T-helper 1 cell (primary cell): Measurements from ENCODE around the gene BRD1.

Source experiments
- DNase-seq, 5 donors: peaks; one replicate each; pipeline ENCODE4 v3.0.0-alpha.2; 2012 to 2020

BRD1 gene

DNA sequence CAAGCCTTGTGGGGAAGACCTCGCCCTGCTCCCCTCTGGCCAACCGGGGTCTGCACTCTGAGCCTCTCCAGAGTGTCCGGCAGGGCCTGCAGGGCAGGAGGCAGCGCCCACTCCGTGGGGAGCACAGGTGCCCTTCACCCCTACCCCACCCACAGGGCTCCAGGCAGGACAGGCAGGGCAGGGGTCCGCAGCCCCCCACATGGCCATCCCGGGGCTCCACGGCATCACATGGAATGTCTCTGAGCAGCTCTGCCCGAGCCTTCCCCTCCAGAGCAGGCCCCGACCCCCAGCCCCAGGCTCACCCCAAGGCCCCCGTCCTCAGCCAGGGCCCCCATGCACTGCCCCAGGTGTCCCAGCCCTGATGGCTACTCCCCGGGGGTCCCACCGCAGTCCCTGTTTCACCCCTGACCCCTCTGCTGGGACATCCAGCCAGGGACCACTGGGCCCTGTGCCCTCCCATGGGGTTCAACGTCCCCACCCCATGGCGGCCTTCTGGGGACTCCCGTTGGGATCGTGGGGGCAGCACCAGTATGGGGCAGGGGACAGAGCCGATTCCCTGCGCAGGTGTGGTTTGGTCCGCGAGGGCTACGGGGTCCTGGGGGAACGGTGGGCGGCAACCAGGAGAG is 77.7 kb downstream of the BRD1 start:
- no peak for DNase-seq

DNA sequence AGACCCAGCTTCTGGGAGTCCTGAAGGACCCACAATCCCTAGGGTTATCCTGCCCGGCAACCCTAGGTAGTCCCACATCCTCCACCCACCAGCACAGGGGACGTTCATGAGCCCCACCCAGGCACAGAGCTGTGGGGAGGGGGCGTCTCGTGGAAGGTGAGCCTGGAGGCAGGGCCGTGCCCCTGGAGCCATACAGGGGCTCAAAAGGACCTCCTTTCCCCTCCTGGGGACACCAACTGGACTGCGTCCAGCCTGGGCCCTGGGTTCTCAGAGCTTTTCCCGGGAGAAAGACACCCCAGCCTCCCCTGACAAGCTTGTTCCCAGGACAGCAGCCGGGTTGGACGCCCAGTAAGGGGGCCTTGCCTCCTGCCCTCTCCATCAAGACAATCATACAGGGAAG is 78.4 kb downstream of the BRD1 start:
- DNase-seq = no peak

DNA sequence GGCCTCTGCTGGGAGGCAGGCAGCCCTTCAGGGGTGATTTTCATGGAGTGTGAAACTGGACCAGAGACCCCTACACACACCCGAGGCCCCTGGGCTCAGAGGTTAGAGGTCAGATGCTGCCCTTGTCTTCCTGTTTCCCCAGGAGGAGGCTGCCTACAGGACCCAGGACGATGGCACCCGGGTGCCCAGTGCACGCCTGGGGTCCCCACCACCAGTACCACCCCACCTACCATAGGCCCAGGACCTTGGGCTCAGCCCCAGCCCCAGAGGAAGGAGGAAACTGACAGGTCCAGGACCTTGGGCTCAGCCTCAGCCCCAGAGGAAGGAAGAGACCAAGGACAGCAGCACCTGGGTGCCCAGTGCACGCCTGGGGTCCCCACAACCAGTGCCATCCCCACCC is 79.2 kb downstream of the BRD1 start:
- no peak for DNase-seq

DNA sequence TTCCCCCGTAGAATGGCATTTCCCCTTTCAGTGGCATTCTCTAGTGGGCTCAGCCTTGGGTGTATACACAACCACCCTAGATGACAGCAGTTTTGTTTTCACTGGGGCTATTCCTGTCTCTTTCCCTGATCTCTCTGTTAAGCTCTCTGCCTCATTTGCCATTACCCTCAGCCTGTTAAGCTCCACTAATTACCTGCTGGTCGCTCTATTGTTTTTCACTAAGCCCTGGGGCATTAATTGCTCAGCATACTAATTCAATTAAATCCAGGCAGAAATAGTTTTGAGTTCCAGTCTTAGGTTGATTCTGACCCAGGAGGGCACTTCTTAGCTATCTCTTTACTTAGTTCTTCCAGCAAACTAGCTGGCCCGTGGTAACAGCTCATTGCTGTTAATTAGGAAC is 80.0 kb downstream of the BRD1 start:
- no peak for DNase-seq

DNA sequence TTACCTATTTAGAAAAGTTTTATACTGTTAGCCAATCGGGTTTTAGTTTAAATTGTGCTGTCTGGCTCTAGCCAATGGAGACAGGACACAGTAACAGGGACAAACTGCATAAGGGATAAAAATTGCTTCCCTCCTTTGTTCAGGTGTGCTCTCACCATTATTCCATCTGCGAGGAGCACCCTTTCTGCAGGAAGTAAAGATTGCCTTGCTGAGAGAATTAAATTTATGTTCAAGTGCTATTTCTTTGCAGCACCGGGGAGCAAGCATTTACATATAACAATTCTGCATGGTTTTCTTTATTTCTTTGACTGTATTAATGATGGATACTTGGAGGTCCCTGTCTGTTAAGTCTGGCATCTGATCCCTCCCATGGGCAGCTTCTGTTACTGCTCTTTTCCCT is 80.5 kb downstream of the BRD1 start:
- DNase-seq = no peak

DNA sequence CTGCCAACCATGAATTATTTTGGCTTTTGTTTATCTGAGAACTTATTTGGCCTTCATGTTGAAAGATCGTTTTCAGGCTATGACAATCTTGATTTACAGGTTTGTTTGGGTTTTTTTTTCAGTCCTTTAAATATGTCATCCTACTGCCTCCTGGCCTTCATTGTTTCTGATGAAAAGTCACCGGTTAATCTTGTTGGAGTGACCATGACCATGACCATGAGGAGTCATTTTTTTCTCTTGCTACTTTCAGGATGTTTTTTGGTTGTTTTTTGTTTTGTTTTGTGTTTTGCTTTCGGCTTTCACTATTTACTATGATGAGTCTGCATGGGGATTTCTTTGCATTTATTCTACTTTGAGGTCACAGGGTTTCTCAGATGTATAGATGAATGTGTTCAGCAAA is 81.6 kb downstream of the BRD1 start:
- DNase-seq = no peak

DNA sequence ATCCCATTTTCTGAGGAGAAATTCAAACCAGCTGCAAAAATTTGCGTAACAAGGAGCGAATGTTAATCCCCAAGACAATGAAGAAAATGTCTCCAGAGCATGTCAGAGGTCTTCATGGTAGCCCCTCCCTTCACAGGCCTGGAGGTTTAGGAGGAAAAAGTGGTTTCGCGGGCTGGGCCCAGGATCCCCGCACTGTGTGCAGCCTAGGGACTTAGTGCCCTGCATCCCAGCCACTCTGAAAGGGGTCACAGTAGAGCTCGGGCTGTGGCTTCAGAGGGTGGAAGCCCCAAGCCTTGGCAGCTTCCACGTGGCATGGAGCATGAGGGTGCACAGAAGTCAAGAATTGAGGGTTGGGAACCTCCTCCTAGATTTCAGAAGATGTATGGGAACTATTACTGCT is 87.4 kb downstream of the BRD1 start:
- DNase-seq = no peak

DNA sequence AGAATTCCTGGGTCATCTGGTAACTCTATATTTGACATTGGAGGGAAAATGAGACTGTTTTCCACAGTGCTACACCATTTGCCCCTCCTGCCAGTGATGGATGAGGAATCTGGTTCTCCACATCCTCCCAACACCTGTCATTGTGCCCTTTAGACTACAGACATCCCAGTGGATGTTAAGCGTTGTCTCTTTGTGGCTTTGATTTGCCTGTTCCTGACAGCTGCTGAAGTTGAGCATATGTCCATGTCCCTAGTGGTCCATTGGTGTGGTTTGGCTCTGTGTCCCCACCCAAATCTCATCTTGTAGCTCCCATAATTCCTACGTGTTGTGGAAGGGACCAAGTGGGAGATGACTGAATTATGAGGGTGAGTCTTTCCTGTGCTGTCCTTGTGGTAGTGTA is 88.5 kb downstream of the BRD1 start:
- no peak for DNase-seq

DNA sequence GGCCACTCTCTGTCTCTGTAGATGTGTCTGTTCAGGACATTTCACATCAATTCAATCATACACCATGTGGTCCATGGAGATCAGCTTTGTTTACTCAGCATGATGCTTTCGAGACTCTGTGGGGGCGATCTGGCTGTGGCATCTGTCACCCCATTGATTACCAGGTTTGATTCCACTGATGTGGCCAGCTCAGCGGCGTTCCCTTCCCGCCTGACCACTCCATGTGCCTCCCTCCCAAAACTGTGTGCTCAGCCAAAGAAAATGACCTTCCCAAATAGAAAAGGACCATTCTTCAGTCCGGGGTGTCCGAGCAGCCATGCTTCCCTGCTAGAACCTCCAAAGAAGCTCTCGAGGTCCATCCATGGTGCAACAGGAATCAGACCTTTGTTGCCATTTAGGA is 89.1 kb downstream of the BRD1 start:
- no peak for DNase-seq

DNA sequence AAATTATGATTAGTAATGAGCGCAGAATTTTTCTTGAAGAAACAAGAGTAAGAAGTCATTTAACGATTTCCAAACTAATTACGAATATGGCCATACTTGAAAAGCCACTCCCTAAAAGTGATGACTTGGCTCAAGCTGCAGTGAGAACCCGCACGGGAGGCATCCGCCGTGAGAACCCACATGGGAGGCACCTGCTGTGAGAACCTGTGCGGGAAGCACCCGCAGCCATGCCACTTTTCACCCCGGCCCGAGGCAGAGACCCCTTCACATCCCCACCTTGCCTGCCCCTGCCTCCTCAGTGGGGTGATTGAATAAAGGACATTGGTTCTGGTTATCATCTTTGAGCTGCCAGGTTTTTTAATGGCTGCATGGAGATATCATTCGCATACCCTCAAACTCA is 89.7 kb downstream of the BRD1 start:
- DNase-seq = no peak

DNA sequence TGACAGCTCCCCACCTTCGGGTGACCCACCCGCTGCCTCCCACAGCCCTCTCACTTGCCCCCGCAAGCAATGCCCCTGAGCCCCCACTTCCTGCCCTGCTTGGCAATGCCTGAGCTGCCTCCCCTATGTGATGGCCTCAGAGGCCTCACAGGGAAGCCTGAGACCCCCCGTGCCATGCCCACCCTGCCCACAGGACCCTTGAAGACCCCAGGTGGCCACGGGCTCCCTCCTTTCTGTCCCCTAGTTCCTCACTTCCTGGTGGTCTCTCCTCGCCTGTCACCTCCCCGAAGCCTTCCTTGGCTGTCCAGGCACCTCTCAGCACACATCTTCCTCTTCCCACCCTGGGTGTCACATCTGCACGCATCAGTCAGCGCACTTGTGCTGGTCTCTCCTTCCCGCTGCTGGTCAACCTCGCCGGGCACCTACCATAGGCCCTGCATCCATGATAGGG is 90.5 kb downstream of the BRD1 start:
- DNase-seq = no peak

DNA sequence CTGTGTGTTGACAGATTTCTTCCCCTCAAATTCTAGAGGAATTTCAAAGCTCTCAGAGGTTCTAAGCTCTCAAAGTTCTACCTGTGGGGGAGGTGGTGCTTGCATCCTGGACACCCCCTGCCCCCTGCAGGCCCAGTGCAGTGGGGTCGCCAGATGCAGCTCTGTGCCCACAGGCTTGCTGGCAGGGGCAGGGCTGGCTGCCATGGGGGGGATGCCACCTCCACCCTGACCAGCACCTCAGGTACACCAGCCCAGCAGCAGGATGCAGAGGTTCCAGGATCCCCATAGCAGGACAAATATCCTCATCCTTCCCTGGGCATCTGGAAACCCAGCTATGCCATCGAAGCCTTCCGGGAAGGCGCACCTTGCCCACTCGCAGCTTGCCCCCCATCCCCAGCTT is 91.1 kb downstream of the BRD1 start:
- no peak for DNase-seq

DNA sequence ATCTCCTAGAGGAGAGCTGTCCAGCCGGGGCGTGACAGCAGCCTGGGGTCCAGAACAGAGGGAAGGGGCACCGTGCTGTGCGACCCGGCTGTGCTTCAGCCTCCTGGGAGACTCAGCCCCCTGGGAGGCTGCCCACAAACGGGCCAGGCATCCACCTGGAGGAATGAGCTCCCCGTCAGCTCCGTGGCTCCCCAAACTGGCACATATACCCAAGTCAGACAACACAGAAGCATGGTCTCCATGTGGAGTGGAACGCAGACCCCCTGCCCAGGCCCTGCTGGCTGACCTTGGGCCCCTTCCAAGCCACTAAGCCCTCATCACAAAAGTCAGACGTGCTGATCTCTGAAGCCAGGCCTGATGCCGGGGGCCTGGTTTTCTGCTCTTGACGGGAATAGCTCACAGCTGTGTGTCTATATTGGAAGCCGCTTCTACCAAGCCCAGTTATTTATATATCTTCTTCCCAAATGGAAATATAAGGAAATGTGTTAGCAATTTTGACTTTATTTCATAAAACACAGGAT is 91.7 kb downstream of the BRD1 start:
- no peak for DNase-seq

DNA sequence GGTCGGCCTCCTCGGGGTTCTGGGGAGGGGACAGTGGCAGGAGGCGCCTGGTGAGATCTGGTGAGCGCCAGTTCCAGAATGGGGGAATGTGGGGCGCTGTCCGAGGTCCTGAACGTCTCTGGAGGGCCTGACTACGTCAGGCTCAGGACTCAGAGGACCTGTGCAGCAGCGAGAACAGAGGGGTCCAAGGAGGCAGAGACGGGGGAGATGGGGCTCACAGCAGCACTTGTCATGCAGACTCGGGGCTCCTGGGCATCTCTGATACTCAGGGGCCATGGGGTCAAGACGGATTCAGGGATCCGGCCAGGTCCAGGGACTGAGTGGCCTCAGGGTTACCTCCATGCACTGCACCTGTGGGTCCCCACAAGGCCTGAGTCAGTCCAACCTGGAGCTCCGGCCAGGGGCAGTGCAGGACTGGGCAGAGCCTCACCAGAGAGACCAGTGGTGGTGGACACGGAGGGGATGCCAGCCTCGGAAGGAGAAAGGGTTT is 92.2 kb downstream of the BRD1 start:
- no peak for DNase-seq

DNA sequence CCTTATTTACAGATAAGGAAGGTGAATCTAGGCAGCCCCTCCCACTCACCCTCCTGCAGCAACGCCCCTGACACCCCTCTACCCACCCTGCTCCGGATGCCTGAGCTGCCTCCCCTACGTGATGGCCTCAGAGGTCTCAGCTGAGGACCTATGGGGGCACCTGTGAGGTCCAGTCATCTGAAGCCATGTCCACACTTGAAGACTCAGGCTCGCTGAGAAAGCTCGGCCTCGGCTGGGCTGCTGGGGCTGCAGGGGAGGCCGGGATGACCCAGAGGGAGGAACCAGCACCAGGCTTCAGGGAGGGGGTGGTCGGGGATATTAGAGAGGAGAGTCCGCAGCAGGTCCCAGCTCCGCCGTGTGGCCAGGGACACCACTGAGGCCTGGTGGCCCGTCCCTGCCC is 92.8 kb downstream of the BRD1 start:
- no peak for DNase-seq

DNA sequence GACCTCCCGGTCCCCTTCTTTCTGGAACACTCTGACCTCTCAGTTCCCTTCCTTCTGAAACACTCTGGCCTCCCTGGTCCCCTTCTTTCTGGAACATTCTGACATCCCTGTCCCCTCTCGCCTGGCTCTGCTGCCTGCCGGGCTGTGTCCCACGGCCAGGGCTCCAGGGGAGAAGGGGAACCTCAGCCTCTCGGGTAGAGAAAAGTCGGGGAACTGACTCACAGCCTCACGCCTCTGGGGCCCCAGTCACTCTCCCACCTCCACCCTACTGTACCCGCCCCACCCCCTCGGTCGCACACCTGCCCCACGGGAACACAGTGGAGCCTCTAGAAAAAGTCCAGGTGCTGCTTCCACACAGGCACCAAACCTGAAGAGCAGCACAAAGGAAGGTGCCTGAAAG is 93.3 kb downstream of the BRD1 start:
- no peak for DNase-seq

DNA sequence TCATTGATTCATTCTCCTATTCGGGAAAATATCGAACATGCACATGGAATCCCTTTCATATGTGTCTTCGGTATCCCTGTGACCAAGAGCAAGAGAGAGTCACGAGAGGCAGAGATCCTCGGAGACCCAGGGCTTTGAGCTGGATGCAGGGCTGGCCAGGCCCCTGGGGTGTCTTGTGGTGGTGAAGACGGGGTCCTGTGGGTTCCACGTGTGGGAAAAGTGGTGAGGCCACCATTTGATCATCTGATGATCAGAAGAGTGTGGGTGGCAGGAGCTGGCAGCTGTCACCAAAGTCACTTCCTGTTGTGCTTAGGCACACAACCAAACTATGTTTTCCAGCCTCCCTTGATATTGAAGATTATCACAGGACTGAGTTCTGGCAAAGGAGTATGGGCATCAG is 94.0 kb downstream of the BRD1 start:
- DNase-seq = no peak

DNA sequence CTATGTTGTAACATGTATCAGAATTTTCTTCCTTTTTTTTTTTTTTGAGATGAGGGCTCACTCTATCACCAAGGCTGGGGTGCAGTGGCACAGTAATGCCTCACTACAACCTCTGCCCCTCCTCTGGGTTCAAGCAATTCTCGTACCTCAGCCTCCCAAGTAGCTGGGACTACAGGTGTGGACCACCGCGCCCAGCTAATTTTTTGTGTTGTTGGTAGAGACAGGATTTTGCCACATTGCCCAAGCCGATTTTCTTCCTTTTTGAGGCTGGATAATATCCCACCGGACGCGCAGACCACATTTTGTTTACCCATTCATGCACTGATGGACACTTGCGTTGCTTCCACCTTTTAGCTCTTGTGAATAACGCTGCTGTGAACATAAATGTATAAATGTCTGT is 97.0 kb downstream of the BRD1 start:
- no peak for DNase-seq

DNA sequence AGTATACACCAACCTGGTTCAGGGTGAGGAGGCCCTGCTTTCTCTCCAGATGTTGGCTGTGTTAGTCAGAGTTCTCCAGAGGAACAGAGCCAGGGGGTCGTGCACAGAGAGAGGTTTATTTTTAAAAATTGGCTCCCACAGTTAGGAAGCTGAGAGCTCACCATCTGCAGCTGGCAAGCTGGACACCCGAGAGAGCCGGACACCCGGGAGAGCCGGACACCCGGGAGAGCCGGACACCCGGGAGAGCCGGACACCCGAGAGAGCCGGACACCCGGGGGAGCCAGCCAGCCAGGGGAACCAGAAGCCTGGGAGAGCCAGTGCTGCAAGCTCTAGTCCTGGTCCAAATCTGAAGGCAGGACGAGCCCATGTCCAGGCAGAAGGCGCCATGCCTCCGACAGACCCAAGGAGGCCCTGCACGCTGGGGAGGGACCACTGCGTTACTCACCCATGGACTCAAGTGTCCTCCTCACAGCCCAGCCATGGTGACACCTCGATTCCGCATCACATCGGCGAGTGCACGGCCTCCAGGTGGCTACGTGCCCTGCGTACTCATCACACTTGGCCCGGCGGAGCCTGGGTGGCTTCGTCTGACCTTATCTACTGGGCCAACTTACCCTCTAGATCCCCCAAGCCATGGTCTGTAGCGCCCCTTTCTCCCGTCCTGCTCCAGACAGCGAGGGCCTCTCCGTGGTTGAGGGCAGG is 99.0 kb downstream of the BRD1 start:
- DNase-seq = no peak

DNA sequence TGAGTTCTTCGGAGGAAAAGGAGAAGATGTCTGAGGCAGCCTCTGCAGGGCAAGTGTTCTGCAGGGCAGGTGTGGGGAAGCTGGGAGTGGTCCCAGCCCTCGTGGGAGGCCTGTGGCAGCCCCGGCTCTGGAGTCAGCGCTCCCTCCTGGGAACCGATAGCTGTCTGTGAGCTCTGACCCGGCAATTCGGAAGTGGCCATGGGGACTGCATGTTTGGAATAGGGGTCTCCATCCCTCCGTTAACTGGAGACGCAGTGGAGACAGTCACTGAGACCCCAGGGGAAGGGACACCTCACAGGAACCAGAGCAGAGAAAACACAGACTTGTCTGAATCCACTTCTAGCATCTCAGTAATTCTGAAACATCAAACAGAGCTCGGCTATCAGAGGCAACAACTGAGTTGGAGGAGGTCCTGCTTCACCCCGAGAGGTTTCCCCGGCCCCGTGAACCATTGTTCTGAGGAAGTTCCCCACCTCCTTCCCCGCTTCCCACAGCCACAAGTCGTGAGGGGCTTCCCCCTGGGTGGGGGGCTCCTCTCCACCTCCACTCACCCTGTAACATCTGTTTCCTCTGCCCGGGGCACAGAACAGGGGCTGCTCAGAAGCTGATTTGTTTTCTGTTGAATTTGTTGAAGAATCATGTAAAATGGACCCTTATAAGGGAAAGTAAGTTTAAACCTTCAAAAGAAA is 99.6 kb downstream of the BRD1 start:
- DNase-seq = no peak

DNA sequence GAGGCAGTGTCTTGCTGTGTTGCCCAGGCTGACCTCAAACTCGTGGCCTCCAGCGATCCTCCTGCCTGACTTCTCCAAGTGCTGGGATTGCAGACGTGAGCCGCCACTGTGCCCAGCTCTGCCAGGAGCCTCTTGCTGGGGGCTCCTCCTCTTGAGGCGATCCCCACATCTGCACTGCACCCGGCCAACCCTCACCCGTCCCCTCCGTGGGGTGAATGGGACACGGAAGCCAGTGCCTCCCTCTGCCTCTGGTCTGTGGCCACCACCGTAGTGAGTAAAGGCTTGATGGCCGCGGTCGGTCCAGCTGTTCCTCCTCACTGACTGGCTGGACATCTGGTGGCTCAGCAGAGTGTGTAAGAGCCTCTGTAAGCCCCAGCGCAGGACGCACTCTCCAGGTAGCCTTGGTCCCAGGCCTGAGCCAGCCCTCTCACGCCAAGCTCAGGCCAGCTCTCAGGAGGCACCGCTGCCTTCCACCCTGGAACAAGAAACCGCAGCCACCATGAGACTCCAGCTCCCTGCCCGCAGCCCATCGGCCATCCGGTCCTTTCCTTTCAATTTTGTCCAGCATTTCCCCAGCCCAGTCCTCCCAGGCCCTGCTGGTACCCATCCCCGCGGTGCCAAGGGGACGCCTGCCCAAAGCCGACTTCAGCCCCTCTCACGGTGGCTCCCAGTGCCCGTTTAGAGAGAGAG is 100.3 kb downstream of the BRD1 start:
- DNase-seq = no peak

DNA sequence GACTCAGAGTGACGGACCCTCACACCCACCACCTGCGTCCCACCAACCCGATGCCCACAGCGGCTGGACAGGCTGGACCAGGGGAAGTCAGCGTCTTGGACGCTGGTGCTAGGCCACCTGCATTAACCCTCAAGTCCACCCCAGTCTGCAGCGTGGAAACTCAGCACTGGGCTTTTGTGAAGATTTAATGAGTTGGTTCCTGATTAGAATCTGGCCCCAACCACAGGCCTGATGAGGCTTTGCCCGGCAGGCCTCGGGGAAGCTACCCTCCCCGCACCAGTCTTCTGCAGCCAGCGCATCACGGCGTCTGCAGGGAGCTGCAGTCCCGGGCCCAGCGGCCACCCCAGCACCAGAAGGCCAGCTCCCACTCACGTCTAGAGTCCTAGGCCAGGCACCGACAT is 101.0 kb downstream of the BRD1 start:
- no peak for DNase-seq

DNA sequence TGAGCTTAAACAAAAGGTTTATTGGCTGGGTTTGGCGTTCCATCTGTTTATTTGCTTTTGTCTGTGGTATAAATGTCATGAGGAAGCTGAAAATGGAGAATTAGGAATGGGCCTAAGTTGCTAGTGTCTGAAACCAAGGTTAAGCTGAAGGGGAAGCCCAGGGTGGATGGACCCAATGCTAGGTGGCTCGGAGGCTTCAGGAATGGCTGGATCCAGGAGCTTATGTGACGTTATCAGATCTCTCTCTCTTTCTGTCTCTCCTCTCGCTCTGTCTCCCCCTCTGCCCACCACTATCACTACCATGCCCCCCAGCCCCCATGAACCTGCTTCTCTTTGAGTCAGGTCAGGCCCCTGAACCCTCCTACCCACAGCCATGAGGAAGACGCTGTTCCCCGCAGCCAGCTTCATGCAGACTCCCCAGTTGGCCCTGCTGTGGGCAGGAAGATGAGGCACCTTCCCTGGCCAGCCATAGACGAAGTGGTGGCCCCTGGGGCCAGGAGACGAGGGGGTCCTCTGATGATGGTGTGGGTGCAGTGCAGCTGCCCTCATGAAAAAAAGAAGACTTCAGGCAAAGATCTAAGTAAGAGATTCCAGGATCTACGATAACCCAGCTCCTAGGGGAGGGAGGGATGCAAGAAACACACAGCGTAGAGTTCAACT is 101.5 kb downstream of the BRD1 start:
- no peak for DNase-seq
